Spleen (tissue), 7 donors: ENCODE measurements around the gene SPRY1.

Experiments
- POLR2A ChIP-seq, 3 donors: fragments of 450-650 bp; IDR thresholded peaks; one replicate each; pipeline ENCODE4 v1.5.1; 2017; ENCODE audit warnings: antibody characterized with exemption in 3 of 3, mild to moderate bottlenecking in 1 of 3
- POLR2AphosphoS5 ChIP-seq, 3 donors: sonication (generic); formaldehyde crosslinking; IDR thresholded peaks; one replicate each; pipeline ENCODE4 v1.5.1; 2017; ENCODE audit warnings: antibody characterized with exemption in 3 of 3
- TF ChIP-seq, protein P1 (sequence below), 11 experiments: fragments of 200-600 bp in 7 of 11; fragments of 450-650 bp in 4 of 11; sonication (generic) in 4 of 11; IDR thresholded peaks in 8 of 11; conservative IDR thresholded peaks in 3 of 11; 1 replicate in 7 of 11; 2 replicates in 4 of 11; pipeline versions ENCODE4 v1.4.0 to v1.8.0; 2016 to 2021; ENCODE audit warnings: antibody characterized with exemption in 11 of 11, inconsistent platforms in 4 of 11, mild to moderate bottlenecking in 1 of 11
- donor health status: DM: no; HTN: no; CAD: no; lungs with moderate emphysema.
- donor health status: DM: no; HTN: no; CAD: no.
- donor health status: DM: no; HTN: no; CAD: no.

DNA sequence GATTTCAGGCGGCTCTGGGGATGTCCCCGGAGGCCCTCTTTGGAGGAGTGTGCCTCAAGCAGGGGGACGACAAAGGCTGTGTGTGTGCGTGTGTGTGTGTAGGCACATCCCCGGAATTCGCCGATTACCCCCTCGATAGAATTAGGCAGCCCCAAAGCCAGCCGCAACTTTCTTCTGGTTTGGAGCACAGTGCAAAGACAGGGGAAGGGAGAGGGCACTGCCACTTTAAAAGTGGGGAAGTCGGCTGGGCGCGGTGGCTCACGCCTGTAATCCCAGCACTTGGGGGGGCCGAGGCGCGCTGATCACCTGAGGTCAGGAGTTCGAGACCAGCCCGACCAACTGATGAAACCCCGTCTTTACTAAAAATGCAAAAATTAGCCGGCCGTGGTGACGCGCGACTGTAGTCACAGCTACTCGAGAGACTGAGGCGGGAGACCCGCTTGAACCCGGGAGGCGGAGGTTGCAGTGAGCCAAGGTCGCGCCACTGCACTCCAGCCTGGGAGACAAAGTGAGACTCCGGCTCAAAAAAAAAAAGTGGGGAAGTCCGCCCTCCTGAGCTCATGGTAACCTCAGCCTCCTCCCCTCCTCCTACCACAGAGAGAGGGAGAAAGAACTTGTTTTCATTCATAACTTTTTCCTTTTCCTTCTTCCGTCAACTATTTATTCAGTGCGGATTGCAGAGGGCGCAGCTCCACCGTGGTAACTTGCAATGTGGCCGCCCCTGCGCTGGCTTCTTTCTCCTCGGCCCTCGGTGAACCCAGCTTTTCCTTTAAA lies 2.4 kb downstream of the SPRY1 start:
- TF ChIP-seq, protein P1, sequence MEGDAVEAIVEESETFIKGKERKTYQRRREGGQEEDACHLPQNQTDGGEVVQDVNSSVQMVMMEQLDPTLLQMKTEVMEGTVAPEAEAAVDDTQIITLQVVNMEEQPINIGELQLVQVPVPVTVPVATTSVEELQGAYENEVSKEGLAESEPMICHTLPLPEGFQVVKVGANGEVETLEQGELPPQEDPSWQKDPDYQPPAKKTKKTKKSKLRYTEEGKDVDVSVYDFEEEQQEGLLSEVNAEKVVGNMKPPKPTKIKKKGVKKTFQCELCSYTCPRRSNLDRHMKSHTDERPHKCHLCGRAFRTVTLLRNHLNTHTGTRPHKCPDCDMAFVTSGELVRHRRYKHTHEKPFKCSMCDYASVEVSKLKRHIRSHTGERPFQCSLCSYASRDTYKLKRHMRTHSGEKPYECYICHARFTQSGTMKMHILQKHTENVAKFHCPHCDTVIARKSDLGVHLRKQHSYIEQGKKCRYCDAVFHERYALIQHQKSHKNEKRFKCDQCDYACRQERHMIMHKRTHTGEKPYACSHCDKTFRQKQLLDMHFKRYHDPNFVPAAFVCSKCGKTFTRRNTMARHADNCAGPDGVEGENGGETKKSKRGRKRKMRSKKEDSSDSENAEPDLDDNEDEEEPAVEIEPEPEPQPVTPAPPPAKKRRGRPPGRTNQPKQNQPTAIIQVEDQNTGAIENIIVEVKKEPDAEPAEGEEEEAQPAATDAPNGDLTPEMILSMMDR (IDR thresholded peaks at IDR 0.05 in 8 of 11, conservative IDR thresholded peaks at IDR 0.05 in 3 of 11): no peak
- TF ChIP-seq POLR2A (IDR thresholded peaks at IDR 0.05) (no peak), POLR2AphosphoS5 (IDR thresholded peaks at IDR 0.05) (peak in 2 of 3 donors; percentile 55 to 58)
